K562 (cell line): ENCODE results near the gene SNX10. TPM values are rescaled to one million over a fixed set of nuclear protein-coding genes. Genes with fewer than 3 reads are reported as not detected.
A peak's percentile ranks its signal among the peaks of the same experiment; 100 is the strongest.

Experiments
- ATF7 ChIP-seq: fragments of 450-650 bp; IDR thresholded peaks from 2 replicates; pipeline ENCODE4 v1.7.1; 2014; ENCODE audit warnings: mild to moderate bottlenecking, moderate library complexity
- CAMTA2 ChIP-seq: fragments of 250-450 bp; sonication (Bioruptor Pico); conservative IDR thresholded peaks from 2 replicates; pipeline ENCODE4 v1.5.1; 2022
- CC2D1A ChIP-seq: fragments of 450-650 bp; IDR thresholded peaks from 2 replicates; pipeline ENCODE4 v1.6.1; 2017; ENCODE audit warnings: mild to moderate bottlenecking
- CREM ChIP-seq: IDR thresholded peaks from 2 replicates; pipeline ENCODE4 v1.6.1; 2014; ENCODE audit warnings: antibody characterized with exemption, low read depth
- CSDE1 ChIP-seq, 2 experiments: fragments of 450-650 bp; IDR thresholded peaks; 2 replicates each; pipeline ENCODE4 v1.6.1; 2016; ENCODE audit warnings: mild to moderate bottlenecking in 1 of 2
- EHMT2 ChIP-seq: fragments of 450-650 bp; IDR thresholded peaks from 2 replicates; pipeline ENCODE4 v1.6.1; 2018; ENCODE audit warnings: antibody characterized with exemption
- EP400 ChIP-seq: fragments of 450-650 bp; IDR thresholded peaks from 2 replicates; pipeline ENCODE4 v1.6.1; 2017; ENCODE audit warnings: antibody characterized with exemption, mild to moderate bottlenecking, moderate library complexity
- GTF2F1 ChIP-seq: IDR thresholded peaks from 2 replicates; pipeline ENCODE4 v1.6.1; 2011; ENCODE audit warnings: low read depth, low read length, improper control_type of control experiment
- HDAC6 ChIP-seq: IDR thresholded peaks from 2 replicates; pipeline ENCODE4 v1.6.1; 2012; ENCODE audit warnings: low read depth, mild to moderate bottlenecking, control low read depth, inconsistent platforms, low read length, moderate library complexity
- HNRNPLL ChIP-seq: fragments of 200-400 bp; formaldehyde crosslinking; IDR thresholded peaks from 2 replicates; pipeline ENCODE4 v1.6.1; 2017; ENCODE audit warnings: low read length, low read depth, mild to moderate bottlenecking; ENCODE audit not compliant: poor library complexity, severe bottlenecking
- ILK ChIP-seq: fragments of 450-650 bp; IDR thresholded peaks from 2 replicates; pipeline ENCODE4 v1.6.1; 2016; ENCODE audit warnings: missing genetic modification characterization, low read depth, mild to moderate bottlenecking, missing compliant biosample characterization, moderate library complexity, borderline replicate concordance
- JUN ChIP-seq, 2 experiments: sonication (generic) in 1 of 2; formaldehyde crosslinking in 1 of 2; IDR thresholded peaks; 2 replicates each; pipeline versions ENCODE4 v1.6.1 to v1.8.0; 2012 to 2022; ENCODE audit warnings: borderline replicate concordance in 2 of 2, mild to moderate bottlenecking in 2 of 2, improper control_type of control experiment in 1 of 2, low read depth in 1 of 2, low read length in 1 of 2, missing genetic modification reagents in 1 of 2
- KHSRP ChIP-seq: fragments of 450-650 bp; IDR thresholded peaks from 2 replicates; pipeline ENCODE4 v1.6.1; 2017
- MBD2 ChIP-seq: sonication (generic); IDR thresholded peaks from 2 replicates; pipeline ENCODE4 v1.6.1; 2016; ENCODE audit warnings: low read depth, borderline replicate concordance
- MYC ChIP-seq, 2 experiments: fragments of 250-450 bp in 1 of 2; sonication (Bioruptor Pico) in 1 of 2; IDR thresholded peaks; 2 replicates each; pipeline versions ENCODE4 v1.5.1 to v1.6.1; 2012 to 2021; ENCODE audit warnings: low read depth in 2 of 2, borderline replicate concordance in 1 of 2, improper control_type of control experiment in 1 of 2, low read length in 1 of 2, mild to moderate bottlenecking in 1 of 2, moderate library complexity in 1 of 2
- POLR2AphosphoS2 ChIP-seq: IDR thresholded peaks from 2 replicates; pipeline ENCODE4 v1.6.1; 2012; ENCODE audit warnings: low read length, improper control_type of control experiment
- POLR2B ChIP-seq: fragments of 450-650 bp; IDR thresholded peaks from 2 replicates; pipeline ENCODE4 v1.6.1; 2018; ENCODE audit warnings: low read depth; ENCODE audit not compliant: partially characterized antibody
- RHOXF2B ChIP-seq: fragments of 250-450 bp; sonication (Bioruptor Pico); conservative IDR thresholded peaks from 2 replicates; pipeline ENCODE4 v1.5.1; 2021
- SP1 ChIP-seq: sonication (generic); formaldehyde crosslinking; IDR thresholded peaks from 2 replicates; pipeline ENCODE4 v1.8.1; 2022; ENCODE audit warnings: mild to moderate bottlenecking, missing genetic modification reagents
- TCF7 ChIP-seq: sonication (generic); IDR thresholded peaks from 2 replicates; pipeline ENCODE4 v1.6.1; 2016; ENCODE audit warnings: antibody characterized with exemption, borderline replicate concordance
- TCF7L2 ChIP-seq: fragments of 150-350 bp; IDR thresholded peaks from 2 replicates; pipeline ENCODE4 v1.6.1; 2016; ENCODE audit warnings: low read depth, mild to moderate bottlenecking, low read length, moderate library complexity
- XRCC3 ChIP-seq: fragments of 450-650 bp; IDR thresholded peaks from 2 replicates; pipeline ENCODE4 v1.6.1; 2017; ENCODE audit warnings: mild to moderate bottlenecking, moderate library complexity
- YY1 ChIP-seq, 3 experiments: IDR thresholded peaks; 2 replicates each; pipeline ENCODE4 v1.6.1; 2011; ENCODE audit warnings: low read length in 2 of 3, mild to moderate bottlenecking in 2 of 3, moderate library complexity in 2 of 3, borderline replicate concordance in 1 of 3, control low read depth in 1 of 3, low read depth in 1 of 3; ENCODE audit not compliant: insufficient read depth in 3 of 3, insufficient replicate concordance in 2 of 3, control insufficient read depth in 1 of 3, insufficient read length in 1 of 3; ENCODE audit errors: extremely low read depth in 1 of 3
- ZBTB17 ChIP-seq: fragments of 450-650 bp; formaldehyde crosslinking; IDR thresholded peaks from 2 replicates; pipeline ENCODE4 v1.4.0; 2020; ENCODE audit warnings: mild to moderate bottlenecking
- ZNF431 ChIP-seq: sonication (generic); formaldehyde crosslinking; IDR thresholded peaks from 2 replicates; pipeline ENCODE4 v1.8.0; 2022; ENCODE audit warnings: mild to moderate bottlenecking, missing genetic modification reagents
- ZNF561 ChIP-seq: fragments of 450-650 bp; formaldehyde crosslinking; conservative IDR thresholded peaks from 2 replicates; pipeline ENCODE4 v1.4.0; 2020; ENCODE audit warnings: mild to moderate bottlenecking, moderate library complexity
- polyA plus RNA-seq, 8 experiments: library from polyadenylated mRNA; depleted of rRNA in 4 of 8; stranded (reverse) in 5 of 8; unstranded in 3 of 8; fragments of >200 nt; fragmentation: Nextera tagmentation in 2 of 8; fragmentation: Illumina TruSeq in 1 of 8; extraction: Ambion mirVana in 2 of 8; extraction: Trizol in 1 of 8; gene quantifications; 2 replicates each; pipeline versions ENCODE4 v1.2.1 to v1.2.3, GENCODE V29; 2011 to 2014; ENCODE audit warnings: inconsistent platforms in 1 of 8, missing spikeins in 1 of 8
- total RNA-seq, 7 experiments: library from RNA; depleted of rRNA in 6 of 7; stranded (reverse); fragments of >200 nt in 6 of 7; fragmentation: Illumina TruSeq in 2 of 7; extraction: Trizol in 2 of 7; gene quantifications; 2 replicates each; pipeline versions ENCODE4 v1.2.1 to v1.2.3, GENCODE V29; 2011 to 2021; ENCODE audit warnings: low replicate concordance in 1 of 7
- TF ChIP-seq, protein P1 (sequence below): fragments of 450-650 bp; conservative IDR thresholded peaks from 2 replicates; pipeline ENCODE4 v1.6.1; 2016; ENCODE audit warnings: missing genetic modification characterization, low read depth, mild to moderate bottlenecking, control low read depth, missing compliant biosample characterization
- TF ChIP-seq, protein P2 (sequence below): fragments of 250-450 bp; sonication (Bioruptor Pico); IDR thresholded peaks from 2 replicates; pipeline ENCODE4 v1.8.0; 2021; ENCODE audit warnings: borderline replicate concordance, mild to moderate bottlenecking, moderate library complexity; ENCODE audit not compliant: poor library complexity, severe bottlenecking

SNX10 gene
- total and polyA plus RNA-seq, 9 of the 15 experiments (the other 6 are each of a cell fraction or from before 2014, with no cell fraction given): 6.9 to 16.5 (median 11.5) TPM

DNA sequence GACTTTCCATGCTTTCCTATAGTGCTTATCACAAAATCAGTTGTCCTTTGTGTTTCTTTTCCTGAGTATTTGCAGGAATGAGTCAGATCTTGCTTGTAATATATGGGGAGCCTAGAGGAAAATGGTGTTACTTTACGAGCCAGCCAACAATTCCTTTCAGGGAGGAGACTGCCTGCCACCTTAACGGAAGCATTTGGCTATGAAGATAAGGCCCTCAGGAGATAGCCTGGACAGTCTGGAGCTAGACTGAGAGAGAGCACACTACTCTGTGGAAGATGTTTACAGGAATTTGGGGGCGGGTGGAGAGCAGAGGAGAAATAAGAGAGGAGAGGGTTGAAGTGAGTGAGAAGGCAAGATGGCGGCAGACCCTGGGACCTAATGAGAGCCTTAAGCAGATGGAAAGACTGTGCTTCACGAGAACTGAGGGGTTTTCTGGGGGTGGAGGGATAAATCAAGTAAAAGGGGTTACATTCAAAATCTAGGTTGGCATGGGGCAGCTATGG, 126.3 kb downstream of the SNX10 start (continued):
- TF ChIP-seq CC2D1A (peak; percentile 81), TCF7L2 (no peak), POLR2B (peak; percentile 74), ZBTB17 (CRISPR knock-in tag) (no peak), CAMTA2 (CRISPR knock-in tag) (no peak), EHMT2 (peak; percentile 94), HNRNPLL (no peak), POLR2AphosphoS2 (no peak), KHSRP (no peak), MBD2 (no peak), YY1 (IDR thresholded peaks at IDR 0.05; ENCODE audit: borderline replicate concordance in 1 of 3, control insufficient read depth in 1 of 3, extremely low read depth in 1 of 3, insufficient read depth in 3 of 3, insufficient read length in 1 of 3, insufficient replicate concordance in 2 of 3, low read depth in 1 of 3, low read length in 2 of 3) (peak; percentile 63 to 92 (median 68)), ZNF561 (CRISPR knock-in tag) (no peak), SP1 (CRISPR knock-in tag) (no peak), CREM (0 out of 2 replicates have a peak, but pooled peaks have one; percentile 35), GTF2F1 (no peak), JUN (IDR thresholded peaks at IDR 0.05; ENCODE audit: borderline replicate concordance, low read depth, low read length) (peak; percentile 34; the same call in 1 of the 2 replicates), JUN (CRISPR knock-in tag; IDR thresholded peaks at IDR 0.05; ENCODE audit: borderline replicate concordance) (no peak), CSDE1 (IDR thresholded peaks at IDR 0.05) (no peak), XRCC3 (no peak), ATF7 (0 out of 2 replicates have a peak, but pooled peaks have one; percentile 36), HDAC6 (no peak), EP400 (peak; percentile 55), RHOXF2B (CRISPR knock-in tag) (no peak), ZNF431 (CRISPR knock-in tag) (no peak), ILK (tag) (no peak), MYC (IDR thresholded peaks at IDR 0.05; ENCODE audit: low read depth, low read length) (peak; percentile 76), MYC (CRISPR knock-in tag; IDR thresholded peaks at IDR 0.05; ENCODE audit: borderline replicate concordance, low read depth) (no peak), TCF7 (no peak)
- TF ChIP-seq, protein P1, sequence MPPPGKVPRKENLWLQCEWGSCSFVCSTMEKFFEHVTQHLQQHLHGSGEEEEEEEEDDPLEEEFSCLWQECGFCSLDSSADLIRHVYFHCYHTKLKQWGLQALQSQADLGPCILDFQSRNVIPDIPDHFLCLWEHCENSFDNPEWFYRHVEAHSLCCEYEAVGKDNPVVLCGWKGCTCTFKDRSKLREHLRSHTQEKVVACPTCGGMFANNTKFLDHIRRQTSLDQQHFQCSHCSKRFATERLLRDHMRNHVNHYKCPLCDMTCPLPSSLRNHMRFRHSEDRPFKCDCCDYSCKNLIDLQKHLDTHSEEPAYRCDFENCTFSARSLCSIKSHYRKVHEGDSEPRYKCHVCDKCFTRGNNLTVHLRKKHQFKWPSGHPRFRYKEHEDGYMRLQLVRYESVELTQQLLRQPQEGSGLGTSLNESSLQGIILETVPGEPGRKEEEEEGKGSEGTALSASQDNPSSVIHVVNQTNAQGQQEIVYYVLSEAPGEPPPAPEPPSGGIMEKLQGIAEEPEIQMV: no peak
- TF ChIP-seq, protein P2, sequence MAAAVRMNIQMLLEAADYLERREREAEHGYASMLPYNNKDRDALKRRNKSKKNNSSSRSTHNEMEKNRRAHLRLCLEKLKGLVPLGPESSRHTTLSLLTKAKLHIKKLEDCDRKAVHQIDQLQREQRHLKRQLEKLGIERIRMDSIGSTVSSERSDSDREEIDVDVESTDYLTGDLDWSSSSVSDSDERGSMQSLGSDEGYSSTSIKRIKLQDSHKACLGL (CRISPR knock-in tag): no peak
